Measurements from ENCODE around the gene ZNF598.

DNA sequence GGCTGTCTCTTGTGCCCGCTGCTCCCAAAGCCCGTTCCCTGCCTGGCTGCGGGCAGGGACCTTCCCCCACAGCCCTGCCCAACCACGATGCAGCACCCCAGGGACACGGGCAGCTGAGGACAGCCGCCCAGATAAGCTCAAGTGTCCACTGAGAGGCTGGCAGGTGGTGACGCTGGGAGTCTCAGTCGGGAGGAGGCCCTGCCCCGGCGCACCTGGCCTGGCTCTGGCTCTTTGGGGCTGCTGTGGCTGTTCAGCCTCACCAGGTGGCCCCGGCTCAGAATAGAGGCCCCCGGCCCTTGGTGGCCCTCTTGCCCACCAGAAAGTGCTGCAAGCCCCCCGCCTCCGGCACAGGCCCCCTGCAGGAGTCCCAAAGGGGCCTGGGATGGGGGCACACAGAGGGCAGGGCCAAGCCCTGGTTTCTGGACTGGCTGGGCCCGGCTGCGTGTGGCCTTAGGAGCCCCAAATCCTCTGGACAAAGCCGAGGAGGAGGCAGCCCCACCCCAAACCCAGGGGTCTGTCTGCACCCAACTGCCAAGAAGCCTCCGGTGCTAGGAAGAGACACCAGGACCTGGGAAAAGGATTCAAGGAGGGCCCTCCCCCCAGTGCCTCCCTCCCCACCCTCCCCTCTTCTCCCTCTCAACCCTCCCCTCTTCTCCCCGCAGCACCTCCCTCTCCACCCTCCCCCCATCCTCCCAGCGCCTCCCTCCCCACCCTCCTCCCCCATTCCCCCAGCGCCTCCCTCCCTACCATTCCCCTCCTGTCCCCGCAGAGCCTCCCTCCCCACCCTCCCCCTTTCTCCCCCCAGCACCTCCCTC lies 32.8 kb upstream of the ZNF598 start:
- TF ChIP-seq, protein P1, sequence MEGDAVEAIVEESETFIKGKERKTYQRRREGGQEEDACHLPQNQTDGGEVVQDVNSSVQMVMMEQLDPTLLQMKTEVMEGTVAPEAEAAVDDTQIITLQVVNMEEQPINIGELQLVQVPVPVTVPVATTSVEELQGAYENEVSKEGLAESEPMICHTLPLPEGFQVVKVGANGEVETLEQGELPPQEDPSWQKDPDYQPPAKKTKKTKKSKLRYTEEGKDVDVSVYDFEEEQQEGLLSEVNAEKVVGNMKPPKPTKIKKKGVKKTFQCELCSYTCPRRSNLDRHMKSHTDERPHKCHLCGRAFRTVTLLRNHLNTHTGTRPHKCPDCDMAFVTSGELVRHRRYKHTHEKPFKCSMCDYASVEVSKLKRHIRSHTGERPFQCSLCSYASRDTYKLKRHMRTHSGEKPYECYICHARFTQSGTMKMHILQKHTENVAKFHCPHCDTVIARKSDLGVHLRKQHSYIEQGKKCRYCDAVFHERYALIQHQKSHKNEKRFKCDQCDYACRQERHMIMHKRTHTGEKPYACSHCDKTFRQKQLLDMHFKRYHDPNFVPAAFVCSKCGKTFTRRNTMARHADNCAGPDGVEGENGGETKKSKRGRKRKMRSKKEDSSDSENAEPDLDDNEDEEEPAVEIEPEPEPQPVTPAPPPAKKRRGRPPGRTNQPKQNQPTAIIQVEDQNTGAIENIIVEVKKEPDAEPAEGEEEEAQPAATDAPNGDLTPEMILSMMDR (IDR thresholded peaks at IDR 0.05; ENCODE audit: borderline replicate concordance, extremely low read depth, low read length, poor library complexity, severe bottlenecking): no peak
- TF ChIP-seq EZH2 (IDR thresholded peaks at IDR 0.05; ENCODE audit: borderline replicate concordance, low read depth, low read length, severe bottlenecking): no peak

Measured in DND-41 (cell line).